GM19455 (cell line): ENCODE data around the gene PCDHA6.
"Not testable (repeated sequence)": the region's sequence is repeated elsewhere in the genome, so short reads cannot be mapped to it uniquely, and the experiment has no call there.

ENCODE experiments used
- ATAC-seq: cut with Tn5 transposase; IDR thresholded peaks from one replicate; pipeline ENCODE4 v1.9.1; 2021; ENCODE audit not compliant: unreplicated experiment

Gene PCDHA6

GRCh38 chr5:140827704-140828361 lies at the start of gene PCDHA6:
TSS of gene PCDHA6 (plus strand) at chr5:140827960. CDS start at chr5:140828092, 132 bp downstream.
- ATAC-seq = no peak

GRCh38 chr5:140780512-140780911 lies 47.2 kb upstream of the PCDHA6 start:
- no peak for ATAC-seq

GRCh38 chr5:140785905-140786686 lies 41.7 kb upstream of the PCDHA6 start, which contains the start of gene PCDHA1:
TSS of gene PCDHA1 (plus strand) at chr5:140786140.
- no peak for ATAC-seq

GRCh38 chr5:140787422-140787821 lies 40.3 kb upstream of the PCDHA6 start:
- ATAC-seq = not testable (repeated sequence)

- ATAC-seq = not testable (repeated sequence)
Measured at GRCh38 chr5:140787849-140788504, 39.8 kb upstream of the PCDHA6 start.

GRCh38 chr5:140791089-140791488 lies 36.7 kb upstream of the PCDHA6 start:
- ATAC-seq = no peak

GRCh38 chr5:140794595-140795258 lies 33.0 kb upstream of the PCDHA6 start, which contains the start of gene PCDHA2:
TSS of gene PCDHA2 (plus strand) at chr5:140794852.
- ATAC-seq = no peak

- ATAC-seq = no peak
Measured at GRCh38 chr5:140795259-140795641, 32.5 kb upstream of the PCDHA6 start.

- not testable (repeated sequence) for ATAC-seq
Measured at GRCh38 chr5:140796072-140796717, 31.6 kb upstream of the PCDHA6 start.

GRCh38 chr5:140796718-140797095 lies 31.1 kb upstream of the PCDHA6 start:
- no peak for ATAC-seq

- ATAC-seq = no peak
Measured at GRCh38 chr5:140800816-140801493, 26.8 kb upstream of the PCDHA6 start, which contains the start of gene PCDHA3. TSS of gene PCDHA3 (plus strand) at chr5:140801057.

- no peak for ATAC-seq
Measured at GRCh38 chr5:140801494-140801841, 26.3 kb upstream of the PCDHA6 start.

- not testable (repeated sequence) for ATAC-seq
Measured at GRCh38 chr5:140802381-140802780, 25.4 kb upstream of the PCDHA6 start.

GRCh38 chr5:140802781-140803271 lies 24.9 kb upstream of the PCDHA6 start:
- ATAC-seq = no peak

GRCh38 chr5:140806834-140807775 lies 20.7 kb upstream of the PCDHA6 start, which contains the start of gene PCDHA4:
TSS of gene PCDHA4 (plus strand) at chr5:140807068.
- ATAC-seq = no peak

- not testable (repeated sequence) for ATAC-seq
Measured at GRCh38 chr5:140808241-140808888, 19.4 kb upstream of the PCDHA6 start.

- ATAC-seq = no peak
Measured at GRCh38 chr5:140808889-140809291, 18.9 kb upstream of the PCDHA6 start.
